Measurements from ENCODE around the gene CP. TPM values are rescaled to one million over a fixed set of nuclear protein-coding genes. Genes with fewer than 3 reads are reported as not detected.
A peak's percentile ranks its signal among the peaks of the same experiment; 100 is the strongest.

Gene CP
- 1,000 to 10,000 TPM; 1,086 to 3,257 (median 1,852) TPM for total RNA-seq
- long read RNA-seq, full-length matches to known transcripts = 18 of 307 reads
- long read RNA-seq, partial matches to known transcripts = 263 of 307 reads
- long read RNA-seq, other reads (novel, unspliced or antisense) = 26 of 307 reads

- intact Hi-C loops (cut with DNase I) = no loop called here
- DNase-seq (no peak), ATAC-seq (peak; percentile 23 to 55 (median 40))
- no peaks in the 10 kb centered on the region for H3K9me3 ChIP-seq
- H3K4me3 ChIP-seq = peak within 1 kb of the TSS; percentile 49 to 63 (median 61)
- WGBS (ENCODE audit: insufficient coverage, low coverage, low lambda C conversion rate, missing lambda C conversion rate) = 13% methylated on average over 3 of the region's 3 CpGs
- peak within 1 kb of the TSS; percentile 89 to 94 (median 89) for H3K27ac ChIP-seq
- TF ChIP-seq CTCF (IDR thresholded peaks at IDR 0.05) (no peak), POLR2A (IDR thresholded peaks at IDR 0.05) (peak; percentile 75)
- H3K27me3 ChIP-seq = no peaks in the 10 kb centered on the region
- H3K4me1 ChIP-seq = peaks cover 0 to 33% (median 3%) of the 10 kb centered on the region in 4 donors
- no peaks in the 10 kb centered on the region for H3K36me3 ChIP-seq
These were observed at the start of gene CP for GRCh38 chr3:149221783-149222517. Gene CP (minus strand): TSS chr3:149221829. CDS start chr3:149221792, 37 bp downstream.

GRCh38 chr3:149270180-149270579 is 48.6 kb upstream of the CP start:
- H3K36me3 ChIP-seq = no peaks in the 10 kb centered on the region
- 59% methylated on average over 2 of the region's 2 CpGs for WGBS (ENCODE audit: insufficient coverage, low coverage, low lambda C conversion rate, missing lambda C conversion rate)
- intact Hi-C loops (cut with DNase I) = no loop called here
- no peak overlapping the region for H3K4me3 ChIP-seq
- H3K4me1 ChIP-seq = peaks cover 0 to 5% (median 0%) of the 10 kb centered on the region in 4 donors
- ATAC-seq (no peak), DNase-seq (no peak)
- H3K27me3 ChIP-seq = no peaks in the 10 kb centered on the region
- TF ChIP-seq CTCF (IDR thresholded peaks at IDR 0.05) = no peak
- TF ChIP-seq POLR2A (IDR thresholded peaks at IDR 0.05) = no peak
- no peaks in the 10 kb centered on the region for H3K9me3 ChIP-seq
- no peak overlapping the region for H3K27ac ChIP-seq

- H3K27ac ChIP-seq = no peak overlapping the region
- H3K9me3 ChIP-seq = no peaks in the 10 kb centered on the region
- 100% methylated on average over 7 of the region's 7 CpGs for WGBS (ENCODE audit: insufficient coverage, low coverage, low lambda C conversion rate, missing lambda C conversion rate)
- no peak for DNase-seq
- no peak for ATAC-seq
- intact Hi-C loops (cut with DNase I) = loop anchor here in 1 of 2 donors (5.0 kb wide), 1 partner anchor 152 kb away; no protein-coding TSS in a partner anchor
- no peaks in the 10 kb centered on the region for H3K27me3 ChIP-seq
- no peak overlapping the region for H3K4me3 ChIP-seq
- peaks cover 0 to 5% (median 0%) of the 10 kb centered on the region in 4 donors for H3K4me1 ChIP-seq
- H3K36me3 ChIP-seq = no peaks in the 10 kb centered on the region
- TF ChIP-seq CTCF (IDR thresholded peaks at IDR 0.05) = no peak
- TF ChIP-seq POLR2A (IDR thresholded peaks at IDR 0.05) = no peak
These were observed 48.1 kb upstream of the CP start for GRCh38 chr3:149269687-149270086.

GRCh38 chr3:149267565-149267964 is 45.9 kb upstream of the CP start:
- Histone ChIP-seq H3K27ac (no peak overlapping the region), H3K9me3 (no peaks in the 10 kb centered on the region), H3K27me3 (no peaks in the 10 kb centered on the region), H3K36me3 (no peaks in the 10 kb centered on the region), H3K4me1 (no peaks in the 10 kb centered on the region), H3K4me3 (no peak overlapping the region)
- ATAC-seq (no peak), DNase-seq (no peak)
- intact Hi-C loops (cut with DNase I) = loop anchor here in 1 of 2 donors (5.0 kb wide), 1 partner anchor 150 kb away; no protein-coding TSS in a partner anchor
- no peak for TF ChIP-seq CTCF (IDR thresholded peaks at IDR 0.05)
- no peak for TF ChIP-seq POLR2A (IDR thresholded peaks at IDR 0.05)
- 100% methylated on average over 1 of the region's 6 CpGs for WGBS (ENCODE audit: insufficient coverage, low coverage, low lambda C conversion rate, missing lambda C conversion rate)

Measured in right lobe of liver (tissue), 6 donors.